Pancreas (tissue), 10 donors: ENCODE data around the gene ATP8A2. TPM values are rescaled to one million over a fixed set of nuclear protein-coding genes. Genes with fewer than 3 reads are reported as not detected.

Experiments
- ATAC-seq, 4 donors: fragments of 200-7000 bp; cut with Tn5 transposase; one replicate each; pipeline versions ENCODE4 v1.8.0 to v1.9.1; 2020; ENCODE audit warnings: mild to moderate bottlenecking in 4 of 4, moderate library complexity in 4 of 4
- DNase-seq, 6 donors: peaks; one replicate each; pipeline ENCODE4 v3.0.0-alpha.2; 2020
- FAIRE-seq: peaks from 2 replicates; lab custom pipeline; 2012; peaks lifted over from hg19 to GRCh38; lab: Jason Lieb, UNC
- H3K27ac ChIP-seq, 4 donors: fragments of 200-600 bp; sonication (generic); 1 replicate in 3 of 4; 2 replicates in 1 of 4; pipeline versions ENCODE4 v1.5.0 to v1.8.0; 2020
- H3K27me3 ChIP-seq, 4 donors: fragments of 200-600 bp; one replicate each; pipeline ENCODE4 v1.8.0; 2021
- H3K36me3 ChIP-seq, 3 donors: fragments of 200-600 bp; sonication (generic) in 1 of 3; one replicate each; pipeline versions ENCODE4 v1.5.0 to v1.8.0; 2020 to 2021
- H3K4me1 ChIP-seq, 3 donors: fragments of 200-600 bp; one replicate each; pipeline ENCODE4 v1.8.0; 2021
- H3K4me3 ChIP-seq, 4 donors: fragments of 200-600 bp; sonication (generic) in 2 of 4; one replicate each; pipeline versions ENCODE4 v1.5.0 to v1.8.0; 2020 to 2021
- H3K9me3 ChIP-seq, 4 donors: fragments of 200-600 bp; one replicate each; pipeline ENCODE4 v1.8.0; 2021
- CTCF ChIP-seq, 4 donors: fragments of 200-600 bp; sonication (generic) in 3 of 4; IDR thresholded peaks; one replicate each; pipeline versions ENCODE4 v1.5.0 to v1.8.0; 2021; ENCODE audit warnings: antibody characterized with exemption in 4 of 4
- WGBS, 2 donors: extraction: QIAGEN DNeasy Blood & Tissue Kit; methylation state at CpG; one replicate each; pipeline ENCODE4 v1.1.7; 2013; 5-methylcytosine and 5-hydroxymethylcytosine counted together
- intact Hi-C, 3 donors: fragments of 100-400 bp; cut with DNase I; formaldehyde crosslinking; loops; one replicate each; pipeline versions ENCODE4 v1.11.1 to v1.14.2; 2022
- polyA plus RNA-seq, 2 donors: library from polyadenylated mRNA; stranded (reverse); fragments of 200-250 nt; gene quantifications; one replicate each; pipeline ENCODE4 v1.2.3, GENCODE V29; 2013
- total RNA-seq, 6 donors: library from RNA; stranded (reverse); fragmentation: NEBNext Ultra II Directional in 4 of 6; extraction: Animal tissue kit (Norgen Biotek cat#: 25700) in 4 of 6; gene quantifications; one replicate each; pipeline versions ENCODE4 v1.2.1 to v1.2.4, GENCODE V29; 2021 to 2023
- donor health status: healthy with polysubstance abuse.
- donor health status: DM: no; HTN: no; CAD: no; lungs with moderate emphysema.
- donor health status: DM: no; HTN: no; CAD: no.
- donor health status: control.
- donor health status: control.
- donor health status: Bipolar disorder and iron deficiency.
- donor health status: DM: yes; HTN: yes; CAD: no.
- donor health status: DM: no; HTN: no; CAD: no.
- donor health status: DM: no; HTN: no; CAD: no.
- donor health status: DM: yes; HTN: yes; CAD: no.

ATP8A2 gene
- total and polyA plus RNA-seq, 8 donors = 0.04 to 0.28 (median 0.14) TPM

GRCh38 chr13:26010487-26011207 lies 638.9 kb downstream of the ATP8A2 start:
- DNase-seq (no peak), FAIRE-seq (no peak), ATAC-seq (no peak)
- Histone ChIP-seq H3K27me3 (no peaks in the 10 kb centered on the region), H3K4me3 (no peak overlapping the region), H3K36me3 (no peaks in the 10 kb centered on the region), H3K27ac (no peak overlapping the region), H3K4me1 (no peaks in the 10 kb centered on the region), H3K9me3 (no peaks in the 10 kb centered on the region)
- intact Hi-C loops = no loop called here
- no peak for TF ChIP-seq CTCF (IDR thresholded peaks at IDR 0.05)
- WGBS, 2 donors = 34 to 46% methylated on average over 13 of the region's 13 CpGs

- no peaks in the 10 kb centered on the region for H3K4me1 ChIP-seq
- intact Hi-C loops = no loop called here
- FAIRE-seq (no peak), ATAC-seq (no peak), DNase-seq (no peak)
- H3K27ac ChIP-seq = no peak overlapping the region
- H3K9me3 ChIP-seq = no peaks in the 10 kb centered on the region
- no peak overlapping the region for H3K4me3 ChIP-seq
- no peaks in the 10 kb centered on the region for H3K36me3 ChIP-seq
- no peaks in the 10 kb centered on the region for H3K27me3 ChIP-seq
- WGBS, 2 donors = 64 to 65% methylated on average over 4 of the region's 4 CpGs
- no peak for TF ChIP-seq CTCF (IDR thresholded peaks at IDR 0.05)
Observed at GRCh38 chr13:26011208-26011573, 639.4 kb downstream of the ATP8A2 start.

- peak in 2 of 4 donors; percentile 22 to 23 for ATAC-seq
- no peak for FAIRE-seq
- no peak for TF ChIP-seq CTCF (IDR thresholded peaks at IDR 0.05)
- Histone ChIP-seq H3K4me1 (no peaks in the 10 kb centered on the region), H3K27ac (no peak overlapping the region), H3K36me3 (no peaks in the 10 kb centered on the region), H3K9me3 (no peaks in the 10 kb centered on the region), H3K4me3 (no peak overlapping the region), H3K27me3 (no peaks in the 10 kb centered on the region)
- intact Hi-C loops = no loop called here
- DNase-seq = no peak
- 57 to 59% methylated on average over 53 of the region's 53 CpGs for WGBS, 2 donors
Observed at GRCh38 chr13:26011996-26012821, 640.4 kb downstream of the ATP8A2 start.

- H3K27ac ChIP-seq = no peak overlapping the region
- H3K4me1 ChIP-seq = no peaks in the 10 kb centered on the region
- TF ChIP-seq CTCF (IDR thresholded peaks at IDR 0.05) = no peak
- no peaks in the 10 kb centered on the region for H3K27me3 ChIP-seq
- WGBS, 2 donors = 58 to 76% methylated on average over 9 of the region's 9 CpGs
- FAIRE-seq (no peak), DNase-seq (no peak), ATAC-seq (no peak)
- H3K36me3 ChIP-seq = no peaks in the 10 kb centered on the region
- no peak overlapping the region for H3K4me3 ChIP-seq
- no peaks in the 10 kb centered on the region for H3K9me3 ChIP-seq
- intact Hi-C loops = no loop called here
Observed at GRCh38 chr13:26012995-26013394, 641.2 kb downstream of the ATP8A2 start.
